Measurements from ENCODE around the gene AGXT.
A peak's percentile ranks its signal among the peaks of the same experiment; 100 is the strongest.

AGXT gene

DNA sequence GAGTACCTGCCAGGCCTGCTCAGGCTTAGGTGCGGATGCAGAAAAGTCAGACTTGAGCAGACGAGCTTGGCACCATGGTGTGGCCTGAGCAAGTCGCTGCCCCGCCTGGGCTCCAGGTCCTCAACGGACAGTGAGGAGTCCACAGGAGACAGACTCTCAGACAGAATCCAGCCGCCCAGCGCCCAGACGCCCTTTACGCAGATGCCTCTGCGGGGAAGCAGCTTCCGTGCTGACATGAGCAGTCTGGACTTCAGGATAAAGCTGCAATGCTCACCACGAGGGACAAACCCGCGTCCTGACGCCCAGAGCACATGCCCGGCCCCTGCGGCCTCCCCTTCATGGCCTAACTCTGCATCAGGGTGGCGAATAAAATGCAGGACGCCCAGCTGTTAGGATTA lies 30.8 kb downstream of the AGXT start:
- no peak for DNase-seq

DNA sequence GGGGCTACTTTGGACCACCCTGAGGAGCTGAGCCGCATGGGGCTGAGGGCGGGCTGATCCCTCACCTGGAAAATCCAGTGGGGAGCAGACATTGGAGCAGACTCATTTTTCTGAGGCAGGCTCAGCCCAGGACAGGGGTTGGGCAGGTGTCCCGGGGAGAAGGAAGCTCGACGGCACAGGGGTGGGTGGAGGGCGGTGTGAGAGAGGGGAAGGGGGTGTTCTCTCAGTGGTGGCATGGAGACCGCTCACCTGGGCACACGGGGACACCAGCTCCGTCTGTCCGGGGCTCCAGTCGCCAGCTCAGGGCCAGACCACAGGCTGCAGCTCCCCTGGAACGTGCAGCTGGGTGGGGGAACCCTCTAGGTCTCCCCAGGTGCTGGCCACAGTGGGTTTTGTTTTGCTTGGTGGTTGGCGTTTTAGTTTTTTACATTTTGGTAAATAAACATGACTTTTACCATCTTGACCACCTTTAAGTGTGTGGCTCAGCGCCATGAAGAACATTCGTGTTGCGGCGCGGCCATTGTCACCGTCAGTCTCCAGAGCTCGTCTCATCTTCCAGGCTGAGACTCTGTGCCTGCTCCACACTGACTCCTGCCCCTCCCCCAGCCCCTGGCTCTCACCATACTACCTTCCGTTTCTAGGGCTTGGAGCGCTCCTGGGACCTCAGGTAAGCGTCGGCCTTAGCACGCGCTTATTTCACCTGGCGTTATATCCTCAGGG lies 31.7 kb downstream of the AGXT start:
- no peak for DNase-seq

DNA sequence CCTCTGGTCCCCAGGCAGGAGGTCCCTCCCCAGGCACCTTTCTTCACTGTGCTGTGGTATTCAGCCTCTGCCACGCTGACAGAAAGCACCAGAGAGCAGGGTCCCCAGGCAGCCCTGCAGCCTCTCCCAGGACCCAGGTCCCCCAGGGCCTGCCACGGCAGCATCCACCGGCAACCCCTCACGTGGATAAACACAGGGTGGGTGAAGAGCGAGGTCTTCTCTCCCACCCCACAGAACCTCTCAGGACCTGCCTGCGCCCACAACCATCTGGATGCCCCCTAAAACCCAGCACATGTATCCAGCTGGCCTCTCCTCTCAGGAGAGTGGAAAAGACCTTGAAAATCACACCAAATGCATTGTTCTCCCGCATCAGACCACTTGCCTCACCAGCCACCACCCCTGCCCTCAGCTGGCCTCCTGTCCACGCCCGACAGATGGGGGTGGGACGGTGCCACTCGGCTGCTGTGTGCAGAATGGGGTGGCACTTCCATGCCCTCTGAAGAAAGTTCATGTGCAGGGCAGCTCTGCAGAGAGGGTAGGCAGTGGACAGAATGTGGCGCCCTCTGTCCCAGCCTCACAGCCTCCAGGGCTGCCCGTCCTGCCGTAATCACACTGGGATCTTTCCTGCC lies 33.5 kb downstream of the AGXT start:
- no peak for DNase-seq

DNA sequence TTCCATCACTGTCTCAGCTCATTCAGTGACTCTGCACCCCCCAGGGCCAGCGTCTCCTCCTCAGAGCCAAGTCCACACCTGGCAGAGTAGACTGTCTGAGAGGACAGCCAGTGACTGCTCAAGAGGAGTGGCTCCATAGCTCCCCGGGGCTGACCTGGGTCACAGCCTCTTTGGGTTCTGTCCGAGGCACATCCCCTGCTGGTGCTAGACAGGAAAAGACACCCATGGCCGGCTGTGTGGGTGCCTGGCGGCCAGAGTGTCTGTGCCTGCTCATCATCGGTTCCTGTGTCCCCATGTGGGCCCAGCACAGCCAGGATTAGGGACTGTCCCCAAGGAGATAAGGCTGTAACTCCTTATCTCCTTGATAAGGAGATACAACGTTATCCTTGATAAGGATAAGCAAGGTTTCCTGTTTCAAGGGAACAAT lies 34.0 kb downstream of the AGXT start:
- DNase-seq = no peak

DNA sequence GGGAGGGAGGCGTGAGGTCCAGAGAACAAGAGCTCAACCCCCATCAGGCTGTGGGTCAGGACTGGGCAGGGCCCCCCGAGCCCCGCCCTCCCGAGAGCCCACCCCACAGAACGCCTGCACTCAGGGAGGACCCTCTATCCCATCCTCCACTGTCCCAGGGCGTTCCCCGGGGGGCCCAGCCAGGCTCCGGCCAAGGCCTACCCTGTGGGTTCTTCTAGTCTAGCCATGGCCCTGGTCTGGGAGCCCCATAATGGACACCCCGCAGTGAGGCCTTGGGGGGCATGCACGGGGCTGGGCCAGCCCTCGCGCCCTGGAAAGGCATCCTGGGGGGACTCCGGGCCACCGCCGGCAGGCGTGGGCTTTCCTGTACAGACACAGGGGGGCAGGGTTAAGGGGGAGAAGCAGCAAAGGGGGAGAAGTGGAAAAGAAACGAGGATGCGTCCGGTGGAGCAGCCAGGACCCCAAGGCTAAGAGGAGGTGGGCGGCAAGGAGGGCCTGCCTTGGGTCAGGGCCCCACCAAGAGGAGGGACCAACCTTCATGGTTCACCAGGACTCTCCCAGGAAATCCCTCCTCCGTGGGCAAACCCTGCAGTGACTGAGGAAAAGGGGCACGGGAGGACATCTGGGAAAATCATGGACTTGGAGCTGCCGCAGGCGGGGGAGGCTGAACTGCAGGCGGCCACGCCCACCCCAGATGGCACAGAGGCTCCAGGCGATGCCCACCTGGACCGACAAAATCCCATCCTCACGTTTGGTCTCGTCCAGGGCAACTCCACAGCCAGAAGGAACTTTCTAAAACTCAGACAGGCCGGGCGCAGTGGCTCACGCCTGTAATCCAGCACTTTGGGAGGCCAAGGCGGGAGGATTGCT lies 34.8 kb downstream of the AGXT start:
- no peak for DNase-seq

DNA sequence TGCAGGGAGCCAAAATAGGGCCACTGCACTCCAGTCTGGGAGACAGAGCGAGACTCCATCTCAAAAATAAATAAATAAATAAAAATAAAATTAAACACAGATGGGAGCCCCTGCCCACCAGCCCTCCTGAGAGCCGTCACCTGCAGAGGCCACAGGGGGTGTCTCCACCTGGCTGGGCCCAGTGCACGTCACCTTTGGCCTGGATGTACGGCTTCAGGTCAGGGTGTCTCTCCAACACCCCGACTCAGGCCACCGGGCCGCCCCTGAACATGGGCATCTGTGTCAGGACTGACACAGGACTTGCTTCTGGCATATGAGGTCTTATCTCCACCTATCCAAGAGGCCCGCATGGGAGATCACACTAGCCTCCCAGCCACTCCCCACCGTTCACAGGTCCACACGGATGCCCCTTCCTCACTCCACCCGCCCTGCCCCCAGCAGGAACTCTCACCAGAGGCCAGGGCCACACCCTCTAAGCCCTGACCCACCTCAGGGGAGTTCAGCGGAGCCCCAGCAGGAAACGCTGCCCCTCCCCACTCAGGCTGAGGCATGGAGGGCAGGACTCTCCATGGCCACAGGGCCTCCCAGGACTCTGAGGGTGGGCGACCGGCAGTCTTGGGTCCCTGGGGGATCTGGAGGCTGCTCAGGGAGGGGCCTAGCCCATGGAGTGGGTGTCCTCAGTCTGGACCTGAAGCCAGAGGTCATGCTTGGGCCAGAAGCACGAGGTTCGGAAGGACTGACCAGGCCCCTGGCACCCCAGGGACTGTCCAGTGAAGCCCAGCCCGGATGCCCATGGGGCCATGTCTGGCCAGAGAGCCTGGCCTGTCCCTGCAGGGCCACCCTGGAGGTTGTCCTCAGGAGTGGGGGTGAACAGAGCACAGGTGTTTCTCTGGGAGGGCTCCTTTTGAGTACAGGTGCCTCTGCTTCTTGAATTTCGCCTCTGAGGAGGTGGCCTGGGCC lies 35.9 kb downstream of the AGXT start:
- DNase-seq = no peak

DNA sequence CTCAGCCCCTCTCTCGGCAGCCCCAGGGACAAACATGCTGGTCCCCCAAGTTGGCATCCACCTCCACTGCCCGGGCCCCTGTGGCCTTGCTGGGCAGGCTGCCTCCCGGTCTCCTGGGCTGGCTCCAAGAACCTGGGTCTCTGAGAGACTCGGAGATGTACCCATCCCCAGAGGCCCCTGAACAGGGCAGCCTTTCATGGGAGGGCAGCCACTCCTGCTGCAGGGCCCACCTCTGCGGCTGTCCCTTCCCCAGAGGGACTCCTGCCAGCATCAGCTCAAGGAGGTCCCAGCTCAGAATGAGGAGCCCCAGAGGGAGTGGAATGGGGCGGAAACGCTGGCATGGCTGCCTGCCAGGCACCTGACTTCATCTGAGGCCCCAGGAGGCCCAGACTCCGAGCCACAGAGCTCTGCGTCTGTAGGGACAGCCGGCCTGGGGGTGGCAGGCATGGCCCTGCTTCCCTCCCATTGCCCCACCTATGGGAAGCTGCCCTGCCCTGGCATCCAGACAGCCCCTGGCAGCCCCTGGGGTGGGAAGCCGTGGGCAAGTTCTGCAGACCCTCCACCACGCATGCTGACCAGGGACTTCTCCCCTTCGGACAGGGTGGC lies 36.7 kb downstream of the AGXT start:
- no peak for DNase-seq

DNA sequence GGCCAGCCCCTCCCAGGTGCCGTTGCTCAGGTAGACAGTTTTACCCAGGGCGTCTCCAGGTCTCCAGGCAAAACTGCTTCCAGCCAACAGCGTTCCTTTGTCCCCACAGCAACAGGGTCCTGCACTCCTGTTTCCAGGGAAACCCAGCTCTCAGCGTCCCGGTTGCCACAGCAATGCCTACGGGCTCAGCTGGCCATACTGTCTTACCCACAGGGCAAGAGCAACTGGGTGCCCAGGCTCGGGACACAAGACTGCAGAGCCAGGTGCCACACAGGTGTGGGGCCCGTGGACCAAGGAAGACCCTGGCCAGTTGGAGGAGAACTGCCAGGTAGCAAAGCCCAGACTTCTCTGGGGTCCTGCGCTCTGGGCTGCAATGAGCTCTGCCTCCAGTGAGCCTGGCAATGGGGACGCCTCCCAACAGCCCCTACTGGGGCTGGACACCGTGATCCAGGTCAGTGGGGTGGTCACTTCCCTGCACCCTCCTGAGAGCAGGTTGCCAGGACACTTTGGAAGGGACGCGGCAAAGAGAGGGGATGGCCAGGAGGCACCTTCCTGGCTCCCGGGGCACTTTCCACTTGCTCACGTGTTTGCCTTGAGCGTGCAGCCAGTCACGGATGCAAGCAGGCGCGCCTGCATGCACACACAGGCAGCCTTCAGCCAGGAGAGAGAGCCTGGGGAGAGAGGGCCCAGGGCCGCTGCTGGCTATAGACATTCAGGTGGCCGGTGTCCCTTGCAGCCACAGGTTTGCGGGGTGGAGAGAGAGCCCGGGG lies 37.7 kb downstream of the AGXT start, which contains the start of gene CROCC2:
Gene CROCC2, plus strand, starts transcription at position 196 of the 770 bp plus-strand sequence. Its CDS starts 178 bp downstream, at position 374.
- DNase-seq = no peak

DNA sequence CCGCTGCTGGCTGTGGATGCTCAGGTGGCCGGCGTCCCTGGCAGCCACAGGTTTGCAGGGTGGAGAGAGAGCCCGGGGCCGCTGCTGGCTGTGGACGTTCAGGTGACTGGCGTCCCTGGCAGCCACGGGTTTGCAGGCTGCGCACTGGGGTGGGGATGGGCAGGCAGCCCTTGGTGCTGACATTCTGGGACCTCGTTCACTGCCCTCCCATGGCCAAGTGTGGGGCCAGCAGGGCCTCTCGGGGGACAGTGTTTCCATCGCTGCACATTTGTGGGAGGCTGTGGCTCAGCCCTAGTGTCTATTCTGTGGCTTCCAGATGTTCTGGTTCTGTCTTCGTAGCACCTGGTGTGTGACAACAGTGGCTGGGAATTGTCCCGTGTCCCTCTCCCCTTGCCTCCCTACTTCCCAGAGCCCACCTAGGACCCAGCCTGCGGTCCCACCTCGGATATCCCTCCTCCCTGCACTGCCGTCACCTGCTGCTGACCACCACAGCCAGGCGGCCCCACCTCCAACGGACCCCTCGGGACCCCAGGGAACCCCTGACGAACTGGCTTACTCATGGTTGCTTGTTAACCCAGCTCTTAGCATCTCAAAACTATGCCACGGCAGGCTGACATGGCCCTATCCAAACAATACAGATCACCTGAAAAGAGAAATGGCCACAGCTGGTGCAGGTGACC lies 38.4 kb downstream of the AGXT start:
- no peak for DNase-seq

DNA sequence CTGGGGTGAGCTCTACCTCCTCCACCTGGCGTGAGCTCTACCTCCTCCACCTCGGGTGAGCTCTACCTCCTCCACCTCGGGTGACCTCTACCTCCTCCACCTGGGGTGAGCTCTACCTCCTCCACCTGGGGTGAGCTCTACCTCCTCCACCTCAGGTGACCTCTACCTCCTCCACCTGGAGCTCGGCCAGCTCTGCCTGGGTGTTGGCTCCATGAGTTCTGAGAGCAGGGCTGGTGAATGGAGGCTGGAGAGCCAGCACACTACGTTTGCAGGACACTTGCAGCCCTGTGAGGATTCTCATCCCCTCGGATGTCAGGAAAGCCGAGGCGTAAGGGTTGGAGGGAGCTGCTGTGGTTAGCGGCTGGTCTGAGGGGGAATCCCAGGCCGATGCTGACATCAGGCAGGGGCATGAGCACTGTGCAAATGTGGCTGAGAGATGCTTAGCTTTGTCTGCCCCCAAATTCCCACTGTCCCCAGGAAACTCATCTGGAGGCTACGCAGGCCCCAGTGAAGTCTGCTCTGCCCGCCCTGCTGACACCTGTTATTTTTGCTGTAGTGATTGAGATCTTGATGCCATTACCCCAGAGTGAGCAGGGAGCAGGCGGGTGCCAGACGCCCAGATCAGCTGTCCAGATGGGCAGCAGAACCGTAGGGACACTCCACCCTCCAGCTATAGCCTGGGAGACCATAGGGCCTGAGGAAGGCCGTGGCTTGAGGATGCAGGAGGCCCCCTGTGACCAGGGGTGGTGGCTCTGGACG lies 40.8 kb downstream of the AGXT start:
- no peak for DNase-seq

DNA sequence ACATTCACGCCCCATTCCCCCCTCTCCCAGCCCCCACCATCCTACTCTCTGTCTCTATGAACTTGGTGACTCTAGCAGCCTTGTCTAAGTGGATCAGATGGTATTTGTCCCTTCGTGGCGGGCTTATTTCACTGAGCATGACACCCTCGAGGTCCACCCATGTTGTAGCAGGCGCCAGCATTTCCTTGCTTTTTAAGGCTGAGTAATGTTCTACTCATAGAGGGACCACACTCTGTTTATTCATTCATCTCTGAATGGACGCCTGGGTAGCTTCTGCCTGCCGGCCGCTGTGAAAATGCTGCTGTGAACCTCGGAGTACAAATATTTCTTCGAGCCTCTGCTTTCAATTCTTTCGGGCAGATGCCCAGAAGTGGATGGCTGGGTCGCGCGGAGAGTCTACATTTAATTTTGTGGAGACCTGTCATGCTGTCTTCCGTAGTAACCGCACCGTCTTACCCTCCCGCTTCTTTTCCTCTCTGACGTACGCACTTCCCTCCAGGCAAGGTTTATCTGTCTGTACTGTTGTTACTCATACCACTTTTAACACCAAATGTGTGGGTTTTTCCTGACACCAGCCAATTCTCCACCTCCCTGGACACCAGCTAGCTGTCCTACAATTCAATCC lies 43.1 kb downstream of the AGXT start:
- DNase-seq = no peak

DNA sequence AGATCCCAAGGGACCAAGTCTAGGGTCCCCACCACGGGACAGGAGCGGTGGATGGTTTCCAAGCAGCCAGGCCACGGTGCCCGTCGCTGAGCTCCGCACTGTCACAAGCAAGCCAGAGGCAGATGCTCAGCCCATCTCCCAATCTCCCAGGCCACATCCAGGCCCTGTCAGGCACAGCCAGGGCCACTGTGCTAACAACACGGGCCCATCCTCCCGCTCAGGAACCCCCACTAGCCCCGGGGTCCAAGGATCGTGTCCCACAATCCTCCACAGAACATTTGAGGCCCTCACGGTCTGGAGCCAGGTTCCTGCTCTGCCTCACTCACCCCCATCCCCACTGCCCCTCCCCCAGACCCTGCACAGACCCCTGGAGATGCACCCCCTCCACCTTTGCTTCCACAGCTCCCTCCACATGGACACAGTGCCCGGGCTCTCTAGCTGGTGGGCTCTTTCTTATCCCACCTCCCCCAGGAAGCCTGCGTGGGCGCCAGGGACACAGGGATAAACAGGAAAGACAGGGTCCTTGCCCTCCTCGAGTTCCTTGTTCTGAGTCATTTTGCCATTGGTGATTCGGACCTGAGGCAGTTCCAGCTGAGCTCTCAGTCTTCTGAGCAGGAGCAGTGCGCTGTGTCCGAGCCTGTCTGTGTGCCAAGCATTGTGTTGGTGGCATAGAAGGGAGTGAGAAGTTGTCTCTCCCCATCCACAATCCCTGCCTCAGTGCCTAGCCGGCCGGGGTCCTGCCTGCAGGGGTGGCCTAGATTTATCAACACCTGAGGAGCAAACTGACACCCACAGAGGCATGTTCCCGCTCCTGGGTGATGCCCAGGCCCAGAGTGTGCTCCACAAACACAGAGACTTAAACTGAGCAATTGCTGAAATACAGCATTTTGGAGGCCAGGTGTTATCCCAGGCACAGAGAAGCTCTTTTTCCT lies 44.5 kb downstream of the AGXT start:
- no peak for DNase-seq

DNA sequence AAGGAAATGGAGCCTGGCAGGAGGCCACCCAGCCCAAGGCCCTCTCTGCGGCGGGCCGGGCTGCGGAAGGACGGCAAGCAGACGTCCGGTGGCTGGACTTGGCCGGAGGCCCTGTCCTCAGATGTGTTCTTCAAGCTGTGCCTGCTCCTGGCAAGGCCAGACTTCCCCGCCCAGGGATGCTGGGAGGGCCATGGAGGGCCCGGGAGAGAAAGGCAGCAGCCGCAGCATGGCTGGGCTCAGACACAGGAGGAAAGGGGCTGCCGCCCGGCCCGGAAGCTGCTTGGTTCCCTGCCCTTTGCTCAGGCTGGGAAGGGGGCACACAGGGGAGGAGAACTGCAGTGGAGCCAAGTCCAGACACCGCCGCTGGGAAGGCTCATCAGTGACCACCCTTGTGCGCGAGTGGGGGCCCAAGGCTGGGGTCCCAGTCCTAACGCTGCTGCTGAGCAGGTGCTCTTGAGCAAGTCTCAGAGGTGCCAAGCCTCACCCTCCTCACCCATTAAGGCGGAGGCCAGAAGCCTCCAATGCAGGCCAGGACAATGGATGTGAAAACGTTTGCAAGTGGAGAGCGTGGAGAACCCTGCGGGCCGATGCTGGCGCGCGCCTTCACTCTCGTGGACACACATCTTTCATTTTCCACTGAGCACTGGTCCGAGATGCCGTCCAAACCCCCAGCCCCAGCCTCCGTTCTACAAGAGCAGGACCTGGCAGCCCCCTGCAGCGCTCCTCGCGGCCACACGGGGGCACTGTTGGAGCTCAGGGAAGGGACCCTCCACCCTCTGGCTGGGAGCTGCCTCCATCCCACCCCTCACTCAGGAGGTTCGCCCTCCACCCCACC lies 45.4 kb downstream of the AGXT start:
- DNase-seq = peak; percentile 87

DNA sequence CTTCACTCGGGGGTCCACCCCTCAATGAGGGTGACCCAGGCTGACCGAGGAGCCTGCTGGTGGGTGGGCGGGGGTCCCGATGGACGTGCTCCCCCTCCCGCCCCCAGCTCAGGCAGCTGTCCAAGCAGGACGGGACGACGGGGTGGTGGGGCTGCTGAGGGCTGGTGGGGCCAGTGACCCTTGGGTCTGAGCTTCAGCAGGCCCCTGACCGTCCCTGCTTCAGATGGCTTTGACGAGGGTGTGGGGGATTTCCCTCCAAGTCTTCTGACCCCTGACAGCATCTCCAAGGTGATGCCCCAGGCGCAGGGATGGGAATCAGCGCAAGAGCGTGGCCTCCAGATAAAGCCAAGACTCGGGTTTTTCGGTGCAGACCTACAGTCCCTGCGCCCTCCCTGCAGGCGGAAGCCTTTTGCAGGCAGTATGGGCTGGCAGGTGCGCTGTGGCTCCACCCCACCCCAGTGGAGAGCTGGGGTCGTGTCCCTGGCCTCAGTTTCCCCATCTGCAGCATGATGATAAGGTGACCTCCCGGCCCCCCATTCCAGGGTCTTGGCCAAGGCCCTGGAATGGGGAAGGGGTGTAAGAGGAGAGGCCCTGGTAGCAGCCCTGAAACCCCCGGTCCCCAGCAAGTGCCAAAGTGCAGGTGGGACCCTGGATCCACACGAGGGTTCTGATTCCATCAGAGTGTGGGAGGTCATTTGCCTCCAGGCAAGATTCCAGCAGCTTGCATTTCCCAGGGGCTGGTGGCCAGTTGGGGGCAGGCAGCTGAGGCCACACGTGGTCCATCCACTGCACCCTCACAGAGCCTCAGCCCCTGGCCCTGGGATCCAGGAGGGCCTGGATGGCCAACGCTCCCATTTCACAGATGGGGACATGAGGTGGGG lies 46.3 kb downstream of the AGXT start:
- DNase-seq = no peak

DNA sequence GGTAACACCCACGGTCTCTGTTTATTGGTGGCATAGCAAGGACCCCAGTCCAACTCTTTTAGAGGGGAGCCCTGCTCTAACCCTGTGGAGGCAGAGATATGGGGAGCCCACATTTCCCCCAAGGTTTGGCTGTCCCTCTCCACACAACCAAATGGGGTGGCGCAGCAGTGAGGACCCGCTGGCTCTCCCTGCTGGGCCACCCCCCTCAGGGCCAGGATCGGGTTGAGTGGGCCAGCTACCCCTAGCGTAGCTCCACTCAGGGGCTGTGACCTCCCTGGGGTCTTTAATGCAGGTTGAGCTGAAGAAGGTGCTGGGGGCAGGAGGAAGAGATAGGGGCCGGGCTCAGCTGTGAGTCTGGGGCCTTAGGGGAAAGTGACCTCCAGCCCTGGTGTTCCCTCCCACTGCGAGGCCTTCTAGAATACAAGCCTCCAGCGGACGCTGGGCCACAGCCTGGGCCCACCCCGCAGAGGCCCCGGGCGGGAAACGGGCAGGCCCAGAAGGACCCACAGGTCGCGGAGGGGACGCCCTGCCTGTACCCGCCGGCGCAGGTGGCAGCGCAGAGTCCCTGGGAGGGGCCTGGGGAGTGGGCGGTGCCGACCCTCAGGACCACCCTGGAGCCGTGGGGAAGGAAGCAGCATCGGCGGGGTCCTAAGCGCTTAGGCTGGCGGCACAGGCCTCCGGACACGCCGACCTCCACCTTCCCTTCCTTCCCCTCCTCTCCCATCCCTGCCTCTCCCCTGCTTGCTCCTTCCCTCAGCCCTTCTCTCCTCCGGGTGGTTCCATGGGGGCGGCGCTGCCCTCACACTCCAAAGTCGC lies 47.1 kb downstream of the AGXT start:
- DNase-seq = peak; percentile 61

Measured in activated effector memory CD4-positive, alpha-beta T cell treated with anti-CD3 and anti-CD28 coated beads, Interleukin-2, amount 50 U/mL, for 16 hours (primary cell).